Lung (tissue), 12 donors: Measurements from ENCODE around the gene CLDN20. TPM values are rescaled to one million over a fixed set of nuclear protein-coding genes. Genes with fewer than 3 reads are reported as not detected.

Source experiments
- ATAC-seq: fragments of 200-7000 bp; cut with Tn5 transposase; one replicate; pipeline ENCODE4 v1.9.1; 2020; ENCODE audit warnings: moderate number of reproducible peaks; ENCODE audit not compliant: insufficient read depth, low FRiP score
- DNase-seq, 3 donors: peaks; one replicate each; pipeline ENCODE4 v3.0.0-alpha.2; 2013 to 2017
- H3K27ac ChIP-seq, 2 donors: one replicate each; pipeline ENCODE4 v1.5.1; 2013; ENCODE audit warnings: mild to moderate bottlenecking in 2 of 2, moderate library complexity in 2 of 2, control low read depth in 1 of 2, inconsistent platforms in 1 of 2, low read depth in 1 of 2, low read length in 1 of 2
- H3K27me3 ChIP-seq, 3 donors: one replicate each; pipeline ENCODE4 v1.5.1; 2013; ENCODE audit warnings: low read length in 2 of 3; ENCODE audit not compliant: control insufficient read depth in 3 of 3, insufficient read depth in 3 of 3
- H3K36me3 ChIP-seq, 4 donors: one replicate each; pipeline ENCODE4 v1.5.1; 2013; ENCODE audit warnings: low read length in 4 of 4, mild to moderate bottlenecking in 1 of 4, moderate library complexity in 1 of 4; ENCODE audit not compliant: control insufficient read depth in 4 of 4, insufficient read depth in 4 of 4
- H3K4me1 ChIP-seq, 5 donors: one replicate each; pipeline ENCODE4 v1.5.1; 2013; ENCODE audit warnings: low read length in 5 of 5, mild to moderate bottlenecking in 2 of 5, moderate library complexity in 1 of 5; ENCODE audit not compliant: control insufficient read depth in 5 of 5, insufficient read depth in 5 of 5
- H3K4me3 ChIP-seq: one replicate; pipeline ENCODE4 v1.5.1; 2013; ENCODE audit warnings: mild to moderate bottlenecking, control low read depth, moderate library complexity
- H3K9ac ChIP-seq, 2 donors: one replicate each; pipeline ENCODE4 v1.5.1; 2013; ENCODE audit warnings: low read length in 2 of 2, control low read depth in 1 of 2; ENCODE audit not compliant: insufficient read depth in 1 of 2
- H3K9me3 ChIP-seq, 4 donors: one replicate each; pipeline ENCODE4 v1.5.1; 2013; ENCODE audit warnings: low read length in 3 of 4, mild to moderate bottlenecking in 1 of 4, moderate library complexity in 1 of 4; ENCODE audit not compliant: control insufficient read depth in 4 of 4, insufficient read depth in 3 of 4
- WGBS, 2 donors: extraction: QIAGEN DNeasy Blood & Tissue Kit; methylation state at CpG; one replicate each; pipeline ENCODE4 v1.1.7; 2013; 5-methylcytosine and 5-hydroxymethylcytosine counted together
- polyA plus RNA-seq, 2 donors: library from polyadenylated mRNA; stranded (reverse); fragments of 200-250 nt; gene quantifications; one replicate each; pipeline ENCODE4 v1.2.1, GENCODE V29; 2013
- total RNA-seq, 2 donors: library from RNA; depleted of rRNA in 1 of 2; stranded (reverse); fragments of >200 nt in 1 of 2; gene quantifications; one replicate each; pipeline ENCODE4 v1.2.1, GENCODE V29; 2014 to 2021
- TF ChIP-seq, protein P1 (sequence below): IDR thresholded peaks from 2 replicates; pipeline ENCODE4 v1.5.1; 2012; ENCODE audit warnings: mild to moderate bottlenecking; ENCODE audit errors: control extremely low read depth, extremely low read depth
- donor health status: control.
- donor health status: control.
- donor health status: Bipolar disorder and iron deficiency.
- donor health status: healthy.
- donor health status: DM: yes; HTN: yes; CAD: no.

The CLDN20 gene
- total and polyA plus RNA-seq, 4 donors = not detected

DNA sequence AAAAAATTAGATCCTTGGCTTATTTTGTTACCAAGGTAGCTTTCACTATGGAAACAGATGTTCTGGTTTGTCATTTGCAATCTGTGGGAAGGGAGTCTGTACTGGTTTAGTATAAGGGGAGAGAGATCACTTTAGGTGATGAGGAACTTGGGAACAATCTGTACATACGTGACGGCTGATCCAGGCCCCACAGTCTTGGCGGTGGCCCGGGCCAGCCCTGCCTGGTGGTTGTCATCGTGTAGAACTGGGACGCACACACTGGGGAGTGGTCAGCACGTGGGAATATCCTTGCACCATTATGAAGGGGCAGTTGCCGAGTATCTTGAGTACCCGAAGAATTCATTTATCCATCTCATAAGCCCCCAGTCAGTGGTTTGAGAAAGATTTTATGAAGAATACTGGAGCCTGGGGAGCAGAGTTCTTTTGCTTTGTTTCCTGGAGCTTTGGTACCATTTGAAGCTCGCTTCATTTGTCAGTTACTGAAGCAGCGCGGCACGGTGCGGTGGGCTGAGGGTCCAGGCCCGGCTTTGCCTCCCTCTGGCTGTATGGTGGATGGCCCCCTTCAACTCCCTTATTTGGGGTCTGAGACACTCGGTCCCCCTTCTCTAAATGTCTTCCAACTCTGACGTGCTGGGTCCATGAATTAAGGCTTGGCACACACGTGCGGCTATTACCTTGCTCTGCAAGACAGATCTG is 22.8 kb upstream of the CLDN20 start:
- DNase-seq (no peak), ATAC-seq (no peak)
- no peaks in the 10 kb centered on the region for H3K27me3 ChIP-seq
- WGBS, 2 donors = 91 to 95% methylated on average over 19 of the region's 19 CpGs
- H3K36me3 ChIP-seq = no peaks in the 10 kb centered on the region
- no peak overlapping the region for H3K4me3 ChIP-seq
- no peak overlapping the region for H3K27ac ChIP-seq
- H3K9me3 ChIP-seq = peaks cover 0 to 5% (median 1%) of the 10 kb centered on the region in 4 donors
- H3K4me1 ChIP-seq = peaks cover 0 to 17% (median 2%) of the 10 kb centered on the region in 5 donors
- TF ChIP-seq, protein P1, sequence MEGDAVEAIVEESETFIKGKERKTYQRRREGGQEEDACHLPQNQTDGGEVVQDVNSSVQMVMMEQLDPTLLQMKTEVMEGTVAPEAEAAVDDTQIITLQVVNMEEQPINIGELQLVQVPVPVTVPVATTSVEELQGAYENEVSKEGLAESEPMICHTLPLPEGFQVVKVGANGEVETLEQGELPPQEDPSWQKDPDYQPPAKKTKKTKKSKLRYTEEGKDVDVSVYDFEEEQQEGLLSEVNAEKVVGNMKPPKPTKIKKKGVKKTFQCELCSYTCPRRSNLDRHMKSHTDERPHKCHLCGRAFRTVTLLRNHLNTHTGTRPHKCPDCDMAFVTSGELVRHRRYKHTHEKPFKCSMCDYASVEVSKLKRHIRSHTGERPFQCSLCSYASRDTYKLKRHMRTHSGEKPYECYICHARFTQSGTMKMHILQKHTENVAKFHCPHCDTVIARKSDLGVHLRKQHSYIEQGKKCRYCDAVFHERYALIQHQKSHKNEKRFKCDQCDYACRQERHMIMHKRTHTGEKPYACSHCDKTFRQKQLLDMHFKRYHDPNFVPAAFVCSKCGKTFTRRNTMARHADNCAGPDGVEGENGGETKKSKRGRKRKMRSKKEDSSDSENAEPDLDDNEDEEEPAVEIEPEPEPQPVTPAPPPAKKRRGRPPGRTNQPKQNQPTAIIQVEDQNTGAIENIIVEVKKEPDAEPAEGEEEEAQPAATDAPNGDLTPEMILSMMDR = no peak
- no peak overlapping the region for H3K9ac ChIP-seq

GRCh38 chr6:155241966-155242365 is 21.8 kb upstream of the CLDN20 start:
- TF ChIP-seq, protein P1 = no peak
- Histone ChIP-seq H3K27ac (no peak overlapping the region), H3K4me1 (peaks cover 0 to 19% (median 4%) of the 10 kb centered on the region in 5 donors), H3K27me3 (no peaks in the 10 kb centered on the region), H3K9ac (no peak overlapping the region), H3K4me3 (no peak overlapping the region), H3K36me3 (no peaks in the 10 kb centered on the region), H3K9me3 (peaks cover 0 to 5% (median 1%) of the 10 kb centered on the region in 4 donors)
- WGBS, 2 donors = 82 to 85% methylated on average over 8 of the region's 8 CpGs
- DNase-seq (no peak), ATAC-seq (no peak)

GRCh38 chr6:155244434-155244833 is 19.4 kb upstream of the CLDN20 start:
- WGBS, 2 donors = 84 to 87% methylated on average over 4 of the region's 4 CpGs
- H3K36me3 ChIP-seq = no peaks in the 10 kb centered on the region
- ATAC-seq = no peak
- H3K4me3 ChIP-seq = no peak overlapping the region
- H3K27me3 ChIP-seq = no peaks in the 10 kb centered on the region
- no peak for DNase-seq
- TF ChIP-seq, protein P1 = no peak
- no peaks in the 10 kb centered on the region for H3K9me3 ChIP-seq
- peaks cover 0 to 22% (median 4%) of the 10 kb centered on the region in 5 donors for H3K4me1 ChIP-seq
- H3K9ac ChIP-seq = no peak overlapping the region
- no peak overlapping the region for H3K27ac ChIP-seq
